Activated CD4-positive, CD25-positive, alpha-beta regulatory T cell treated with anti-CD3 and anti-CD28 coated beads, Interleukin-2, amount 50 U/mL, for 16 hours (primary cell): ENCODE results near the gene MUC21.
"Not testable (repeated sequence)": the region's sequence is repeated elsewhere in the genome, so short reads cannot be mapped to it uniquely, and the experiment has no call there.

Experiments used
- DNase-seq: peaks from one replicate; pipeline ENCODE4 v3.0.0-alpha.2; 2020; ENCODE audit warnings: low read depth, low spot score

Gene MUC21

GRCh38 chr6:30969171-30969570, 14.3 kb upstream of the MUC21 start:
- not testable (repeated sequence) for DNase-seq

- DNase-seq: no peak
Observed at GRCh38 chr6:30970946-30971345, 12.6 kb upstream of the MUC21 start.

GRCh38 chr6:30972816-30973215, 10.7 kb upstream of the MUC21 start:
- DNase-seq: no peak

- DNase-seq: no peak
Observed at GRCh38 chr6:30974490-30975252, 8.8 kb upstream of the MUC21 start.

GRCh38 chr6:30979141-30979540, 4.4 kb upstream of the MUC21 start:
- no peak for DNase-seq

- DNase-seq: no peak
Observed at GRCh38 chr6:30979690-30980089, 3.8 kb upstream of the MUC21 start.

GRCh38 chr6:30981942-30982772, 1.4 kb upstream of the MUC21 start:
- DNase-seq: no peak

- DNase-seq: no peak
Observed at GRCh38 chr6:30985490-30985889, 2.0 kb downstream of the MUC21 start.

- no peak for DNase-seq
Observed at GRCh38 chr6:30987304-30987703, 3.8 kb downstream of the MUC21 start.

- no peak for DNase-seq
Observed at GRCh38 chr6:30988209-30988825, 4.8 kb downstream of the MUC21 start.

GRCh38 chr6:30990422-30991086, 7.0 kb downstream of the MUC21 start:
- DNase-seq: no peak

- DNase-seq: no peak
Observed at GRCh38 chr6:30991891-30992290, 8.4 kb downstream of the MUC21 start.

GRCh38 chr6:30997301-30997700, 13.8 kb downstream of the MUC21 start:
- DNase-seq: no peak

GRCh38 chr6:30998785-30999184, 15.3 kb downstream of the MUC21 start:
- no peak for DNase-seq

- DNase-seq: not testable (repeated sequence)
Observed at GRCh38 chr6:31000067-31000860, 16.7 kb downstream of the MUC21 start.

- no peak for DNase-seq
Observed at GRCh38 chr6:31001281-31001888, 17.9 kb downstream of the MUC21 start.

GRCh38 chr6:31002471-31002870, 19.0 kb downstream of the MUC21 start:
- no peak for DNase-seq

GRCh38 chr6:31004794-31005193, 21.3 kb downstream of the MUC21 start:
- DNase-seq: no peak

GRCh38 chr6:31005249-31006020, 21.9 kb downstream of the MUC21 start:
- no peak for DNase-seq

GRCh38 chr6:31007694-31008093, 24.2 kb downstream of the MUC21 start:
- DNase-seq: no peak
